Measurements from ENCODE around the gene VAMP8.
"Not testable (repeated sequence)": the region's sequence is repeated elsewhere in the genome, so short reads cannot be mapped to it uniquely, and the experiment has no call there.

Gene VAMP8

DNA sequence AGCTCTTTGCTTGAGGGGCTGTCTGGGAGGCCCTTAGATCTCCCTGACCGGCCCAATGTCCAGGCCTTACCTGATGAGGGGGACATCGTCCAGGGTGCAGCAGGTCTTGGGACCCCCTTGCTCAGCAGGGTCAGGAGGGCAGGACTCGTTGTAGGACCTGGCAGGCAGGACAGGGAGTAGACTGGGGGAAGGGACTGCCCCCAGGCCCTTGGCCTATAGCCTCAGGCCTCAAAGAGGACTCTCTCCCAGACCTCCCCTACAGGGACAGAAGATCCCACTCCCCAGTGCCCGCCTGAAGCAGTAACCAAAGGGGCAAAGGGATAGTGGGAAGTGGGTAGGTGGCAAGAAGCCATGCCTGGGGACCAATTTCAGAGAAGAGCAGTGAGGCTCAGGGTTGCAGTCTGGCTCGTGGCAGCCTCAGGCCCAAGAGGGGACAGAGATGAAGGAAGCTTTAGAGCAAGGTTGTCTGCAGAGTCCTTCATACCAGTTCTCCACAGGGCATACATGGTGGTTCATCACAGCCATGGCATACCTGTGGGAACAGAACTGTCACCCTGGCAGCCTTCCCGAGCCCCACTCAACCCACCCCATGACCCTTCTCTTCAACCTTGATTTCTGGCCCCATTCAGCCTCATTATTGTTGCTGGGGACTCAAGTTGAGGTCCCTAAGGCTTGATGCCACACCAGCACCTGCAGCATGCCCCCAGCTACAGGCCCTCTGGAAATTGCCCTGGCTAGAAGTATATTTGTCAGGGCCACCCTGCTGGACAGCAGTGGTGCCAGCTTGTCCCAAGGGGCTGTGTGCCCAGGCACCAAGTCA, 23.8 kb downstream of the VAMP8 start:
- ATAC-seq = no peak

DNA sequence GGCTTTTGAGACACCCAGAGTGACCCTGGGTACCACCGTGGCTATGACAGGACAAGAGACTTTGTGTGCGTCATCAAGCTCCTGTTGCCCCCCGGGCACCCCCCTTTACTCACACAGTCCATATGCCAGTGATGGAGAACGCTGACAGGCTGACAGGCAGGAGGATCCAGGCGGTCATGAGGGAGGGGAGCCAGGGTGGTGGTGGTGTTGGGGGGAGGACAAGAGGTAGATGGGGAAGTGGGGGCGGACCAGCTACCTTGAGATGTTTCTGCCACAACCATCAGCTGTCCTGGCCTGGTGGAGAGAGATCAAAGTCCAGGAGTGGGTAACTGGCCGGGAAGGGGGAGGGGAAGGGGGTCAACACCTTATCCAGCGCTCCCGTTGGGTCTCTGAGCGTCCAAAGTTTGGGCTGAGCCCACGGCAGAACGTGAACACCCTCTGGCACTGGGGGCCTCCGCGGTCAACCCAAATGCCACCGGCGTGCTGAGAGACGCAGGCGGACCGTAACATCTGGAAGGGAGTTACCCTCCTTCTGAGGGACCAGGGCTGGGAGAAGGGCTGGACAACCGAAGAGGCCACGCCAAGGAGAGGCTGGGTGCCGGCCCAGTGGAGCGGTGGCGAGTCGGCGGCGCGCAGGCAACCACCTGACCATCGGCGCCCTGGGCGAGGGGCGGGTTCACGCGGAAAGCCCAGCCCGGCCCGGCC, 24.5 kb downstream of the VAMP8 start:
- peak; percentile 8 to 9 for ATAC-seq

DNA sequence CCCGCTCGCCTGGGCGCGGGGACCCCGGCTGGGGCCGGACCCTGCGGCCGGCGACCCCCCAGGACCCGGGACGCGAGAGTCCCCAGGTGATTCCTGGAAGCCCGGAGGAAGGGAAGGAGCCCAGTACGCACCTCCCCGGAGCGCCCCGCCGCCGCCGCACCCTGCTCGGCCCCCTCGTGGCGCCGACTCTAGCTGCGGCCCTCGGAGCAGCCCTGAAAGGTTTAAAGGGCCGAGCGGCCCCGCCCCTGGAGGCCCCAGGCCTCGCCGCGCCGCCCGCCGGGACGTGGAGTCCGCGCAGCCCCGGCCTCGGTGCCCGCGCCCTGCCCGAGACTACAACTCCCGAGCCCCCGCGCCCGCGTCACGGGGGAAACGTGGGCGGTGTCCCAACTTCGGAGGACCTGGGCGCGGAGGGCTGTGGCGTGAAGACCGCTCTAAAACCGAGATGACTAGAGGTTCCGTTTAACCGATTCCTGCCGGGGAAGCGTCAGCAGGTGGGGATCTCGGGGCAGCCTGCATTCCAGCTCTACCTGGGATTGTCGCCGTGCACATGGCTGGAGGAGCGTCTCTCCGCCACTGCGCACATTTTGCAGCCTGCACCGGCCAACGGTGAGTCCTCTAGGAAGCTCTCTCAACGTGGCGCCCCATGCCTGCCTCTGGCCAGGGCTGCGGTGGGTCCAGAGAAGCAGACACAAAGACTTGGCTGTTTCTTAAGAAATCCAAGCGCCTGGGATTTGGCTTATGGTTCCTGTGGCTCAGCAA, 25.3 kb downstream of the VAMP8 start, which contains the start of gene TMEM150A:
TSS of gene TMEM150A (minus strand) at position 223 of the 759 bp plus-strand sequence. CDS start 750 bp downstream, outside the sequence.
- peak; percentile 98 for ATAC-seq

DNA sequence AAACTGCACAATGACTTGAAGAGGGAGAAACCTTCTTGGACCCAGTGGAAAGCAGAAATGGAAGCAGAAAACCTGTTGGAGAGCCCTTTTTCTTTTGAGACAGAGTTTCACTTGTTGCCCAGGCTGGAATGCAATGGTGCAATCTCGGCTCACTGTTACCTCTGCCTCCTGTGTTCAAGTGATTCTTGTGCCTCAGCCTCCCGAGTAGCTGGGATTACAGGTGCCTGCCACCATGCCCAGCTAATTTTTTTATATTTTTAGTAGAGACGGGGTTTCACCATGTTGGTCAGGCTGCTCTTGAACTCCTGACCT, 26.7 kb downstream of the VAMP8 start:
- not testable (repeated sequence) for ATAC-seq

DNA sequence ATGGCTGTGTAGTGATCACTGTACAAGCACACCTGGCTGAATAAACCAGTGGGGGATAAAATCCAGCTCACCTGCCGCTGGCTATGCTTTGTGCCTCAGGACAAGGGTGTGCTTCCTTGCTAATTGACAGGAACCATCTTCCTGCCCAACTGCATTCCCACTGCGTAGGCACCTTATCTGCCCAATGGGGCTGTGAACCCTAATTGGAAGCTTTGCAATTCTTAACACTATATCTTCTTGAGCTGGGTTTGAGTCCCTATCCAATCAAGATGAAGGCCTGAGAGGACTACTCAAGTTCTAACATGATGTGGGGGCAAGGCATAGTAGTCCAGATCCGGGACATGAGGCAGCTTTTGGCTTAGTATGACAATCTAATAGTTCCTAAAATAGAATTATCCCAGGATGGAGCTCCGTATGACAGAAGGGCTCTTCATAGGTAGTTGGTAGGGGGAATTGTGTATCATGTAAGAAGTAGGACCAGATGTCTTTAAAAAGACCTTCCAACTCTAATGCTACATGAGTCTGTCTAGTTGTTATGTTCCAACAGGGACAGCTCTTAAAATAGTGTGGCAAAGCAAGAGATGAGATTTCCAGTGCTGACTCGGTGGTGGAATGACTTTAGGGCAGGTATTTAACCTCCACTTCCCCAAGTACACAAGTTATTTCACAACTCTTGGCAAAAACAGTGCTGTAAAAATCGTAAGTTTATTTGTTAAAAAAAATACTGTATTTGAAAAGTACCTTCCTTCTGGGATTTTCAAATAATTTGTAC, 27.4 kb downstream of the VAMP8 start:
- no peak for ATAC-seq

DNA sequence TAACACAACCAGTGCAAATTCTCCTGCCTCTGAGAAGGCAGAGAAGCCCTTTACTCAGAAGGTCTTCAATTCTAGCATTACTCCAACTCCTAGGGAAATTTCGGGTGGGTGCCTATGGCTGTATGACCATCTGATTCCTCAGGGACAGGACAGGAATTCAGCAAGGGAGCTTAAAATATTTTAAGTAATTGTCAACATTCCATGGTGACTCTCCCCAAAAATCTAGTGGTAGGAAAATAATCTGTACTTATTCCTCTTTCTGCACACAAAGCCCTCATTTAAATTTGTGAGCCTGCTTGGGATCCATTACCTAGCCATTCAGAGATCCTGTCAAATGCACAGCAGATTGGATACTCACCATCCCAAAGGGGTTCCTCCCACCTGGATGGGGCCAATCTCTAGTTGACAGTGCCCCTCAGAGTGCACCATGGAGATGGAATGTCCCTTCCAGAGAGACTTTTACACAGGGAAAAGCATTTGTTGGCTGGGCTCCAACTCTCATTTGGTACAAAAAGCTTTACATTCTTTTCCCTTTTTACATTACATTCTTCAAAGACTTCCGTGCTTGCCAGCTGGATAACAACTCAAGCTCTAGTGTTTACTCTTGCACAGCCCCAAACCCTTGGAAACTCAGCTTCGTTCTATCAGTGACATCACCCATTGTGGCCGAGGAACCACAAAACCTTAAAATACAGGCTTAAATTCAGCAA, 28.2 kb downstream of the VAMP8 start:
- ATAC-seq = no peak

DNA sequence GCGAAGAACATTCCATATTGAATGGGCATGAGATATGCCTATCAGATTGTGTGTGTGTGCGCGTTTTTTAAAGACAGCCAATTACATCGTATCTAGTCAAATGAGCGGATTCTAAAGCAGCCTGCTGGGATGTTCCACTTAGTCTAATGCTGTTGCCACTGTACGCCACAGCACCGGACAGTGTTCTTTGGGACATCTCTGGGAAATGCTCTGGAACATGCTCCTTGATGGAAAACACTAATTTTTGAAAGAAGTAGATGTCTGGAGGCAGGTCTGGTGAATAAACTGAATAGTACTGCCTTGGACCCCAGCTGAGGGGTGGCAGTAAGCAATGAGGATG, 28.7 kb downstream of the VAMP8 start:
- ATAC-seq = no peak

DNA sequence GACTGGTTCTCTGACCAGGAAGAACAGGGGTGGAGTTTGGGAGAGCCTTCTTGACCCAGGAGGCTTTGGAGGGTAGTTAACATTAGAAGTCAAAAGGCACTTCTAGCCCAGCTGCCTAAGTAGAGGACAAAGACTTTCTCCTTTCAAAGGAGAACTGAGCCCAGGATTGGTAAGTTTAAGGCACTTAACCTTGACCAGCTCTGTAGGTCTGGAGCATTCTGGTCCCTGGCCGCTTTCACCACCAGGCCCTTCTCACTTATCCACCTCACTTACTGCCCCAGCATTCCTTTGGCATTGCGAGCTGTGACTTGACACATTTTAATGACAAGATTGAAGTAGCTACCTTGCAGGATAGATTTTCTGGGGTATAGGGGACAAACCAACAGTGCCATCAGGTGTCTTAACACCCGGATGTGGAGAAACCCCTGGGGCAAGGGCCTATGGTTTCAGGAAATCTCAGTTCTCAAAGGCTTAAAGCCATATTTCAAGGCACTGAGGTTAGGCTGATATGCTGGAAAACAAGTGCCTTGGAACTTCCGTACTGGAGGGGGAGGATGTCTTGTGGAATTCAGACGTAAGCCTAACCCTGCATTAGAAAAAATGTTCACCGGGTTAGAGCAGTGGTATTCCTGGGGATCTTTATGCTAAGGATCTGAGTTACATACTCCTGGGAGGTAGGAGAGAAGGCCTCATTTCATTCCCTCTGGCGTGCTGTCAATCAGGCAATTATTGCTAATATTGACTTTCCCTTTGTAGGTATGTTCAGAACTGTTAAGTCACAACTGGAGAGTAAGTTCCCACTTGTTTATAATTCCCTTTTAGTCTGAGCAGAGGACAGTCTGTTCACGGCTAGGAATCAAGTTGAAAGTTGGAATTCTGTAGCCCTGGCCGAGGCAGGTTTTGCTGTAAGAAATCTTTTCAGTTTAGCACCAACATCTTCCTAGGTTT, 30.2 kb downstream of the VAMP8 start:
- no peak for ATAC-seq

DNA sequence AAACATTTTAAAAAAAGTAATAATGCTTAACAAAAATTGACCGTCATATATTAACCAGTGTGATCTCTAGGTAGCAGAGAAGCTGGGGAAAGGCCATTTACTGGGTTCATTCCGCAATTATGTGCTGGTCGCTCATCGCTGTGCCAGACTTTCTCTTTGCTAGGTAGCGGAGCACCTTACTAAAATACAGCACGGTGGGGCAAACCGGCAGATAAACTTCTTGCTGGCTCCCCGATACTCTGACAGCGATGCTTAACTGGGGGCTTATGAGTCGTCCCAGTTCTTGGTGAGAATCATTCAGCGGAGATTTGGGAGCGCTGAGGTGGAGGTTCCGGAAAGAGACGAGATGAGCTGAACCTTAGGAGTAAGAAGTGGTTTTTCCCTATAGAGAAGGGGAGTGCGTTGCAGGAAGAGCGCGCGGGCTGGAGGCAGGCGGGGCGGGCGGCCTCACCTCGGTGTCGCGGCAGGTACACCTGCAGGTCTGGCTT, 33.9 kb downstream of the VAMP8 start:
- ATAC-seq = peak; percentile 3 to 6

DNA sequence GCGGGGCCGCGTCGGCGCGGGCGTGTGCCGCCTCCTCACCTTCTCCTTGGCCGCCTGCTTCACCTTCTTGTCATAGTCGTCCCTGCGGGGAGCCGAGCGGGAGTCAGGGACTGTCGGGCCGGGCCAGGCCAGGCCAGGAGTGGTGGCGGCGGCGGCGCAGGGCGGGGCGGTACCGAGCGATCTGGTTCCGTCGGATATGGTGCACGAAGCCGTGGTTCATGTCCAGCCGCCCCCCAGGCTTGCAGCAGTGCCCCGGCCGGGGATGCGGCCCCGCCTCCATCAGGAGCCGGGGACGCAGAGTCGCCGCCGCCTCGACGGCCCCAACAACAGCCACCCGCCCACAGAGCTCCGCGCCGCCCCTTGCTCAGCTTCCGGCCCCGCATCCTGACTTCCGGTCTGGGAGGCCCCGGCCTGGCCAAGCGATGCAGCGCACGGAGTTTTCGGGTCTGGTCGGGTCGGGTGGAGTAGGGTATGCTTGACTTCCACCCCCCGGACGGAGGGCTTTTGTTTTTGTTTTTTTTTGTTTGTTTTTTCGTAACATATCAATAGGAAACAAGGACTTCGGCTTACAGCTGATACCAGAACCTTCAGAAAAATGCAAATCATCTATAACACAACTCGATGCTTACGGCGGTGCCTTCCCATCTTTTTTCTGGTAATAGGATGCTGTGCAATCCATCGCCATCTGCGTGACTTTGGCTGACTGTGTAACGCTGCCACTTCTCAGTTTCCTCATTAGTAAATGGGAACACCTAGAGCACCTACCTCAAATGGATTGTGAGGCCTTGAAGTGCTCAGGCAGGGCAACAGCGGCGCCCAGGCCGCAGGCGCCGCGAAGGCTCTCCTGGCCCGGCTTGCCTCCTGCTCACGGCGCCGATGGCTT, 34.6 kb downstream of the VAMP8 start, which contains the start of gene C2orf68:
TSS of gene C2orf68 (minus strand) at position 362 of the 883 bp plus-strand sequence. CDS start at position 280, 82 bp downstream.
- peak; percentile 67 for ATAC-seq

DNA sequence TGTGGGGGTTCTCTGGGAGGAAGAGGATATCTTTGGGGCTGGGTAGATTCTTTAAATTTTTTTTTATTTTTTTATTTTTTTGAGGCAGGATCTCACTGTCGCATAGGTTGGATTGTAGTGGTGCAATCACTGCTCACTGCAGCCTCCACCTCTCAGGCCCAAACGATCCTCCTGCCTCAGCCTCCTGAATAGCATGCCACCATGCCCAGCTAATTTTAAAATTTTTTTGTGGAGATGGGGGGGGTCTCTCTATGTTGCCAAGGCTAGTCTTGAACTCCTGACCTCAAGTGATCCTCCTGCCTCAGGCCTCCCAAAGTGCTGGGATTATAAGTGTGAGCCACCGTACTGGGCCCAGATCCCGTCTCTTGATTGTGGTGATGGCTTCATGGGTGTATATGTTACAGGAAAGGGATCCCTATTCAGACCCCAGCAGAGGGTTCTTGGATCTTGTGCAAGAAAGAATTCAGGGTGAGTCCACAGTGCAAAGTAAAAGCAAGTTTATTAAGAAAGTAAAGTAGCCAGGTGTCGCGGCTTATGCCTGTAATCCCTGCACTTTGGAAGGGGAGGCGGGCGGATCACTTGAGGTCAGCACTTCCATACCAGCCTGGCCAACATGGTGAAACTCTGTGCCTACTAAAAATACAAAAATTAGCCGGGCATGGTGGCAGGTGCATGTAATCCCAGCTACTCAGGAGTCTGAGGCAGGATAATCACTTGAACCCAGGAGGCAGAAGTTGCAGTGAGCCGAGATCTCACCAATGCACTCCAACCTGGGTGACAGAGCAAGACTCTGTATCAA, 36.5 kb downstream of the VAMP8 start:
- no peak for ATAC-seq

DNA sequence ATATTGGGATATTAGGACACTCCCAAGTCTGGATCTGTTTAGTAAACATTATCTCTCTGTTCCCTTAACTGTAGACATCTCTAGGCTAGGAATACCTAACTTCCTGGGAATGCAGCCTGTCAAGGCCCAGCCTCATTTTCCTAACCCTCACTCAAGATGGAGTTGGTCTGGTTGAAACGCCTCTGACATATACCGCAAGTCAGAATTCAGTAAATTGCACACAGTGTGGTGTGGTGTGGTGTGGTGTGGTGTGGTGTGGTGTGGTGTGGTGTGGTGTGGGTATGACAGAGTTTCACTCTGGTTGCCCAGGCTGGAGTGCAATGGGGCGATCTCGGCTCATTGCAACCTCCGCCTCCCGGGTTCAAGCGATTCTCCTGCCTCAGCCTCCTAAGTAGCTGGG, 37.4 kb downstream of the VAMP8 start:
- not testable (repeated sequence) for ATAC-seq

DNA sequence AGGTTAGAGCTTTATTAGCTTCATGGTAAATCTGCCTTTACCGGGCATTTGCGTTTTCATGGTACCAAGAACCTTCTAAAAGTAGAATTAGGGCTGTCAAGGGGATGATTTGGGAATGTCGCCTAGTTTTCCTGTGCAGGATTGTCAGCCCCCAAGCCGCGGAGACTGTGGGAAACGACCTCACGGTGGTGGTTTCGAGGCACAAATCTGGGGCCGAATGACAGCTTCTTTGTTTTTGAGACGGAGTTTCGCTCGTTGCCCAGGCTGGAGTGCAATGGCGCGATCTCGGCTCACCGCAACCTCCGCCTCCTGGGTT, 38.0 kb downstream of the VAMP8 start:
- no peak for ATAC-seq

DNA sequence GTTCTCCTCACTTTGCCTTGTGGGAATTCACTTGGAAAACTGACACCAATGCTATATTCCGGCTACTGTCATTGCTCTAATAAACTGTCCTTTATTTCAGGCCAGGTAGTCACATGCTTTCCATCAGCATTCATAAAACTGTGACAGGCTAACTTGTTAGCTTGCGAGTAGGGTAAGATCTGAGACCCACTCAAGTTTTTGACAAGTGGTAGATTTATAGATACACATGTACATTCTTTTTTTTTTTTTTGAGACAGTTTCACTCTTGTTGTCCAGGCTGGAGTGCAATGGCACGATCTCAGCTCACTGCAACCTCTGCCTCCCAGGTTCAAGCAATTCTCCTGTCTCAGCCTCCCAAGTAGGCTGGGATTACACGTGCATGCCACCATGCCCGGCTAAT, 40.3 kb downstream of the VAMP8 start:
- not testable (repeated sequence) for ATAC-seq

DNA sequence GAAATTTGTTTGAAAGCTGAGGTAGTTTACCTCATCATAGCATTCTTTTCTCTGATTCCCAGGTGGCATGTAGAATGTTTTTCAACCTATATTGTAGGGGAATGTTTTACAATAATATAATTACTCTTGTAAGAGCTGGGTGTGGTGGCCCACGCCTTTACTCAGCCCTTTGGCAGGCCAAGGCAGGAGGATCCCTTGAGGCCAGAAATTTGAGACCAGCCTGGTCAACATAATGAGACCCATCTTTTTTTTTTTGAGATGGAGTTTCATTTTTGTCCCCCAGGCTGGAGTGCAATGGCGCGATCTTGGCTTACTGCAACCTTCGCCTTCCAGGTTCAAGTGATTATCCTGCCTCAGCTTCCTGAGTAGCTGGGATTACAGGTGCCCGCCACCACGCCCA, 42.2 kb downstream of the VAMP8 start:
- ATAC-seq = no peak

DNA sequence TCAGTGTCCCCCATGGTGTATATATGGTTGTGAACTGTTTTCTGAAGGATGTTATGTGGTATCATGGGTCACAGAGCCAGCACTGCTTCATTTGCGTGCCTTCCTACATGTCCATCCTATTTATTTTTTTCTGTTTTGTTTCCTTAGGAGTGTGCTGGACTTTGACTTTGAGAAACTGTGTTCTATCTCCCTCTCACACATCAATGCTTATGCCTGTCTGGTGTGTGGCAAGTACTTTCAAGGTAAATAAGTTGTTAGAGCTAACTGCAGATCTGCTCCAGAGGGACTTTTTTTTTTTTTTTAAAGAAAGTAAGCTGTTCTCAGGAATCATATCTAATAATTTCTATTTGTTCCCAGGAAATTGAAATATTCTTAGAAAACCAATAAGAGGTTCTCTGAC, 44.0 kb downstream of the VAMP8 start:
- no peak for ATAC-seq

DNA sequence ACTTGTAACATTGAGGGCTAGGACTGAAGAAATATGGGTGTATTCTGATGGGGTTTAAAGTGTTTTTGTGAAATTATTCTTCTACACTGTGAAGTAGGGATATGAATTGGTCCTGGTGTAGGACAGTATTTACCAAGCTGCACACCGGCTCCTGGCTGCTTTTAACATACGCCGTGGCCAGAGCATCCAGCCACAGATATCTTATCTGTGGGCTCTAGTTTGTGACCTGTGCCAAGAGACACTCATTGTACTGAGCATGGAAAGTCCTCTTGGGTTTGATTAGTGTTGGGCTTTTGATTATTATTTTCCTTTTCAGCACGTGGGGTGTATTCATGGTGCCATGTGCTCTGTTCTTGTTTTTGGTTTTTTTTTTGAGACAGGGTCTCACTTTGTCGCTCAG, 46.6 kb downstream of the VAMP8 start:
- no peak for ATAC-seq

DNA sequence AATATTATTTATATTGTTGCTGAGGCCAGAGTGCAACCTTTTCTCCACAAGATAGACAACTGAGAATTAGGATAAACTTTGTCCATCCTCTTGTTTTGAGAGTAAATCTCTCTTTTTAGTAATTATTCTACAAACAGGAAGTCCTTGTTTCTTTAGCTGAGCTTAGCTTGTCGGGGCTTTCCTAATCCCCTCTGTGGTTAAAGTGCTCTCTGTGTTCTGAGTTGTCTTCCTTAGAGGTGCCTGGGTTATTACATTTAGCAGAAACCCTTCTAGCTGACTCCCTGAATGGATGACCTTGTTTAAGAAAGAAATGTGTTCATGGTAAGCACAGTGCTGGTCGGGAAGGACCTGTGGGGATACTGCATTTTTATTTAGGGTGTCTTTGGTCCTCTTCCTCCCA, 51.3 kb downstream of the VAMP8 start:
- ATAC-seq = peak in 1 of 2 donors; percentile 71

DNA sequence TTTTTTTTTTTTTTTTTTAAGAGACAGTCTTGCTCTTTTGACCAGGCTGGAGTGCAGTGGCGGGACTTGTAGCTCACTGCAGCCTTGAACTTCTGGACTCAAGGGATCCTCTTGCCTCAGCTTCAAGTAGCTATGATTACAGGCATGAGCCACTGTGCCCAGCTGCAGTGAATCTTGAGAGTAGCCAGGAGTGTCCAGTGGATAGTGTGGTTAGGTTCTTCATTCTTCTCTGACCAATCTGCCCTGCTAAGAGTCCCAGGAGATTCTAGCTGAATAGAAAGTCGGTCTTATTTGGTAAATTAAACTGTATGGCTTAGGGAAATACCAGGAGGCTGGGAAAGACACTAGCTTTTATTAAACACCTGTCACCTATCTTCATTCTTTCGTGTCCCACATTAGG, 53.9 kb downstream of the VAMP8 start:
- no peak for ATAC-seq
